Endothelial cell of umbilical vein (primary cell): ENCODE results near the gene THEMIS2. TPM values are rescaled to one million over a fixed set of nuclear protein-coding genes. Genes with fewer than 3 reads are reported as not detected.

Experiments
- BruUV-seq: library from RNA; stranded (reverse); fragments of 400-500 nt; replicated peaks from 2 replicates; lab custom pipeline; 2021; lab: Mats Ljungman, UMichigan
- CTCF ChIA-PET: fragments of 300-600, 350-600 bp; sonication (Branson Sonifier 250); formaldehyde crosslinking; loops from one replicate; lab custom pipeline; 2021; ENCODE audit warnings: antibody characterized with exemption, inconsistent platforms; lab: Charles Lee
- POLR2A ChIA-PET: fragments of 300-600, 350-600 bp; sonication (Branson Sonifier 250); formaldehyde crosslinking; loops from one replicate; lab custom pipeline; 2021; ENCODE audit warnings: antibody characterized with exemption, inconsistent platforms; lab: Charles Lee
- DNase-seq: peaks from one replicate; pipeline ENCODE4 v3.0.0-alpha.2; 2011; ENCODE audit warnings: low read depth, low spot score
- FAIRE-seq: peaks from 2 replicates; lab custom pipeline; 2011; peaks lifted over from hg19 to GRCh38; lab: Jason Lieb, UNC
- H2AFZ ChIP-seq: 2 replicates; pipeline ENCODE4 v1.6.0; 2012; ENCODE audit warnings: low read depth, low read length, control low read depth, inconsistent platforms
- H3K27ac ChIP-seq: 2 replicates; pipeline ENCODE4 v1.5.1; 2011; ENCODE audit warnings: low read depth, mild to moderate bottlenecking, control low read depth, low read length, moderate library complexity; ENCODE audit not compliant: insufficient read depth
- H3K27me3 ChIP-seq, 2 experiments: 2 replicates each; pipeline versions ENCODE4 v1.6.0 to v1.6.1; 2011; ENCODE audit warnings: low read length in 2 of 2, mixed read lengths in 1 of 2; ENCODE audit not compliant: control insufficient read depth in 2 of 2, insufficient read depth in 2 of 2
- H3K36me3 ChIP-seq, 2 experiments: 2 replicates in 1 of 2; 3 replicates in 1 of 2; pipeline ENCODE4 v1.5.1; 2011; ENCODE audit warnings: low read length in 2 of 2, mild to moderate bottlenecking in 1 of 2, moderate library complexity in 1 of 2; ENCODE audit not compliant: control insufficient read depth in 2 of 2, insufficient read depth in 2 of 2; ENCODE audit errors: extremely low read depth in 1 of 2
- H3K4me1 ChIP-seq: 3 replicates; pipeline ENCODE4 v1.5.1; 2011; ENCODE audit warnings: mild to moderate bottlenecking, low read length; ENCODE audit not compliant: control insufficient read depth, insufficient read depth; ENCODE audit errors: extremely low read depth
- H3K4me2 ChIP-seq: 2 replicates; pipeline ENCODE4 v1.6.1; 2011; ENCODE audit warnings: low read length, control low read depth, mixed read lengths; ENCODE audit not compliant: insufficient read depth
- H3K4me3 ChIP-seq, 3 experiments: fragments of 200-600 bp in 1 of 3; sonication (generic), shearing (Covaris generic) in 1 of 3; replicated peaks in 1 of 3; 2 replicates each; pipeline ENCODE4 v1.5.1; 2011 to 2016; ENCODE audit warnings: control low read depth in 3 of 3, low read length in 3 of 3, mild to moderate bottlenecking in 2 of 3, inconsistent platforms in 1 of 3, low read depth in 1 of 3, moderate library complexity in 1 of 3; ENCODE audit not compliant: insufficient read depth in 1 of 3
- H3K79me2 ChIP-seq: 2 replicates; pipeline ENCODE4 v1.6.0; 2012; ENCODE audit warnings: low read length, inconsistent platforms; ENCODE audit not compliant: control insufficient read depth, insufficient read depth
- H3K9ac ChIP-seq: replicated peaks from 2 replicates; pipeline ENCODE3; 2011; ENCODE audit warnings: low read length, control low read depth; ENCODE audit not compliant: insufficient read depth; ENCODE audit errors: extremely low read depth
- H3K9me1 ChIP-seq: replicated peaks from 3 replicates; pipeline ENCODE4 v1.6.0; 2011; ENCODE audit warnings: mild to moderate bottlenecking, low read length; ENCODE audit not compliant: control insufficient read depth, insufficient read depth; ENCODE audit errors: extremely low read depth
- H3K9me3 ChIP-seq: replicated peaks from 2 replicates; pipeline ENCODE4 v1.5.1; 2012; ENCODE audit warnings: low read length, inconsistent platforms; ENCODE audit not compliant: control insufficient read depth, insufficient read depth
- H4K20me1 ChIP-seq: replicated peaks from 2 replicates; pipeline ENCODE3; 2011; ENCODE audit warnings: mild to moderate bottlenecking, low read length; ENCODE audit not compliant: control insufficient read depth, insufficient read depth; ENCODE audit errors: extremely low read depth
- CTCF ChIP-seq, 2 donors: IDR thresholded peaks; 1 replicate in 1 of 2; 2 replicates in 1 of 2; pipeline ENCODE4 v1.5.1; 2011; ENCODE audit warnings: low read length in 2 of 2, mild to moderate bottlenecking in 2 of 2, moderate library complexity in 2 of 2, control low read depth in 1 of 2, inconsistent platforms in 1 of 2, low read depth in 1 of 2; ENCODE audit not compliant: insufficient read depth in 1 of 2; ENCODE audit errors: extremely low read depth in 1 of 2
- EZH2 ChIP-seq: IDR thresholded peaks from 2 replicates; pipeline ENCODE4 v1.6.1; 2012; ENCODE audit warnings: borderline replicate concordance, low read depth, mild to moderate bottlenecking, moderate library complexity, low read length, inconsistent platforms; ENCODE audit not compliant: severe bottlenecking
- FOS ChIP-seq: IDR thresholded peaks from 2 replicates; pipeline ENCODE4 v1.6.1; 2011; ENCODE audit warnings: mild to moderate bottlenecking, low read length, moderate library complexity, borderline replicate concordance; ENCODE audit not compliant: insufficient read depth
- GATA2 ChIP-seq: IDR thresholded peaks from 2 replicates; pipeline ENCODE4 v1.7.0; 2011; ENCODE audit warnings: low read depth, mild to moderate bottlenecking, moderate library complexity, mixed read lengths, low read length; ENCODE audit not compliant: insufficient read length, insufficient read depth
- MAX ChIP-seq: IDR thresholded peaks from 2 replicates; pipeline ENCODE4 v1.6.1; 2011; ENCODE audit not compliant: insufficient read depth, insufficient read length
- MYC ChIP-seq: IDR thresholded peaks from one replicate; pipeline ENCODE4 v1.6.1; 2011; ENCODE audit warnings: mild to moderate bottlenecking, low read depth, low read length
- POLR2A ChIP-seq: IDR thresholded peaks from 2 replicates; pipeline ENCODE4 v1.6.1; 2012; ENCODE audit warnings: low read depth, mild to moderate bottlenecking, control low read depth, low read length
- POLR2AphosphoS5 ChIP-seq: IDR thresholded peaks from 2 replicates; pipeline ENCODE4 v1.6.1; 2012; ENCODE audit warnings: low read depth, mild to moderate bottlenecking, control low read depth, low read length, moderate library complexity; ENCODE audit not compliant: insufficient read depth
- dilution Hi-C: fragments of 300-500 bp; cut with MboI; formaldehyde crosslinking; loops from one replicate; pipeline ENCODE4 v1.15.0; 2019; ENCODE audit warnings: low sequenced_read_pairs; ENCODE audit not compliant: extremely low pct_ligation_motif_present
- intact Hi-C: fragments of 100-400 bp; cut with micrococcal nuclease; formaldehyde crosslinking; loops from one replicate; pipeline ENCODE4 v1.10.0; 2022
- polyA plus RNA-seq, 4 experiments: library from polyadenylated mRNA; depleted of rRNA in 3 of 4; stranded (reverse) in 3 of 4; unstranded in 1 of 4; fragments of >200 nt; gene quantifications; 2 replicates each; pipeline versions ENCODE4 v1.2.1 to v1.2.3, GENCODE V29; 2011 to 2012; ENCODE audit warnings: missing spikeins in 1 of 4
- total RNA-seq: library from RNA; stranded (reverse); gene quantifications from 2 replicates; pipeline ENCODE4 v1.2.3, GENCODE V29; 2021

THEMIS2 gene
- total and polyA plus RNA-seq, 2 donors (not counting 3 experiments of a cell fraction or from before 2014, with no cell fraction given), result 11.1 to 15.7 TPM

- Histone ChIP-seq H3K79me2 (no peaks in the 10 kb centered on the region), H4K20me1 (no peaks in the 10 kb centered on the region), H3K9me1 (no peaks in the 10 kb centered on the region), H3K27me3 (no peaks in the 10 kb centered on the region), H3K9ac (no peak overlapping the region), H3K4me3 (no peak overlapping the region), H3K4me2 (no peak overlapping the region), H3K36me3 (peaks cover 5 to 8% of the 10 kb centered on the region in 2 experiments), H2AFZ (no peak overlapping the region), H3K4me1 (no peaks in the 10 kb centered on the region), H3K27ac (no peak overlapping the region), H3K9me3 (no peaks in the 10 kb centered on the region)
- FAIRE-seq (no peak), DNase-seq (no peak)
- intact Hi-C loops, result no loop called here
- no peak for TF ChIP-seq POLR2A
- TF ChIP-seq CTCF (IDR thresholded peaks at IDR 0.05; ENCODE audit: extremely low read depth in 1 of 2, insufficient read depth in 1 of 2, low read depth in 1 of 2, low read length in 2 of 2), result no peak
- TF ChIP-seq MYC, result no peak
- TF ChIP-seq MAX, result no peak
- TF ChIP-seq POLR2AphosphoS5, result no peak
- TF ChIP-seq EZH2, result no peak
- TF ChIP-seq GATA2, result no peak
- TF ChIP-seq FOS, result no peak
- dilution Hi-C loops, result no loop called here
- ChIA-PET POLR2A (no interaction called here), CTCF (no interaction called here)
- no TSS peak for BruUV-seq
Measured at GRCh38 chr1:27887215-27888021, 15.1 kb downstream of the THEMIS2 start.
